GM10248 (cell line): Measurements from ENCODE around the gene TEX261.

Source experiments
- CTCF ChIA-PET: fragments of 300-600 bp; sonication (Branson Sonifier 250); formaldehyde crosslinking; extraction: SDS; loops from one replicate; lab custom pipeline; 2021; ENCODE audit warnings: antibody characterized with exemption; lab: Yijun Ruan, JAX
- POLR2A ChIA-PET: fragments of 350-650 bp; sonication (Branson Sonifier 250); formaldehyde crosslinking; extraction: SDS; loops from one replicate; lab custom pipeline; 2020; ENCODE audit warnings: antibody characterized with exemption; lab: Yijun Ruan, JAX
- DNase-seq: peaks from one replicate; pipeline ENCODE4 v3.0.0; 2012; ENCODE audit errors: extremely low spot score
- TF ChIP-seq, protein P1 (sequence below): IDR thresholded peaks from 2 replicates; pipeline ENCODE4 v1.5.1; 2012; ENCODE audit warnings: mild to moderate bottlenecking, low read depth; ENCODE audit errors: extremely low read depth, missing control alignments, control extremely low read depth

TEX261 gene

DNA sequence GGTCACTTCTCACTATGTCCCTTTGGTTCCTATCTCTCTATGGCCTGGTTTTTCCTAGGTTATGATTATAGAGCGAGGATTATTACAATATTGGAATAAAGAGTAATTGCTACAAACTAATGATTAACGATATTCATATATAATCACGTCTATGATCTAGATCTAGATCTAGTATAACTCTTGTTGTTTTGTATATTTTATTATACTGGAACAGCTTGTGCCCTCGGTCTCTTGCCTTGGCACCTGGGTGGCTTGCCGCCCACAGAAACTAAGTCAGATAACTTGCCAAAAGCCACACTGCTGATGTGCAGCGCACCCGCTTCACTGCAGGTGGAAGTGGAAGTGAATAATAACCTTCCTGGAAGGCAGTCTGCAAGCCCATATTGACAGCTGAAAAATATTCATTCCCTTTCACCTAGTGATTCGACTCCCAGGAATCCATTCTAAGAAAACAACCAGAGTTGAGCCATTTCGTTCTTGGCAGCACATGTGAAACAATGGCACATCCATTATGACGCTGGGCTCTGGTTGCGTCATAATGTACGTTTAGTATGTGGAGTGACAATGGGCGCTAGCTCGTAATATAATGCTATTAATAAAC is 17.0 kb downstream of the TEX261 start:
- DNase-seq: no peak
- CTCF ChIA-PET: interaction anchor here (1.0 to 16.4 kb wide), 6 partner anchors 10 to 107 kb away, joined by 3 to 172 read pairs (median 4); no protein-coding TSS in a partner anchor
- POLR2A ChIA-PET: no interaction called here
- TF ChIP-seq, protein P1, sequence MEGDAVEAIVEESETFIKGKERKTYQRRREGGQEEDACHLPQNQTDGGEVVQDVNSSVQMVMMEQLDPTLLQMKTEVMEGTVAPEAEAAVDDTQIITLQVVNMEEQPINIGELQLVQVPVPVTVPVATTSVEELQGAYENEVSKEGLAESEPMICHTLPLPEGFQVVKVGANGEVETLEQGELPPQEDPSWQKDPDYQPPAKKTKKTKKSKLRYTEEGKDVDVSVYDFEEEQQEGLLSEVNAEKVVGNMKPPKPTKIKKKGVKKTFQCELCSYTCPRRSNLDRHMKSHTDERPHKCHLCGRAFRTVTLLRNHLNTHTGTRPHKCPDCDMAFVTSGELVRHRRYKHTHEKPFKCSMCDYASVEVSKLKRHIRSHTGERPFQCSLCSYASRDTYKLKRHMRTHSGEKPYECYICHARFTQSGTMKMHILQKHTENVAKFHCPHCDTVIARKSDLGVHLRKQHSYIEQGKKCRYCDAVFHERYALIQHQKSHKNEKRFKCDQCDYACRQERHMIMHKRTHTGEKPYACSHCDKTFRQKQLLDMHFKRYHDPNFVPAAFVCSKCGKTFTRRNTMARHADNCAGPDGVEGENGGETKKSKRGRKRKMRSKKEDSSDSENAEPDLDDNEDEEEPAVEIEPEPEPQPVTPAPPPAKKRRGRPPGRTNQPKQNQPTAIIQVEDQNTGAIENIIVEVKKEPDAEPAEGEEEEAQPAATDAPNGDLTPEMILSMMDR: no peak

- ChIA-PET CTCF (interaction anchor here (1.0 to 16.4 kb wide), 5 partner anchors 9 to 29 kb away, joined by 3 to 172 read pairs (median 4); no protein-coding TSS in a partner anchor), POLR2A (no interaction called here)
- TF ChIP-seq, protein P1: no peak
- DNase-seq: no peak
Measured at GRCh38 chr2:70975237-70975636, 19.4 kb downstream of the TEX261 start.

GRCh38 chr2:70974592-70974991 is 20.1 kb downstream of the TEX261 start:
- ChIA-PET POLR2A (no interaction called here), CTCF (interaction anchor here (1.0 to 16.4 kb wide), 5 partner anchors 10 to 29 kb away, joined by 3 to 172 read pairs (median 4); no protein-coding TSS in a partner anchor)
- DNase-seq: no peak
- TF ChIP-seq, protein P1: no peak

- POLR2A ChIA-PET: no interaction called here
- TF ChIP-seq, protein P1: no peak
- CTCF ChIA-PET: interaction anchor here (1.0 to 9.7 kb wide), 9 partner anchors 13 to 104 kb away, joined by 4 to 172 read pairs (median 6); partner anchors contain the start of genes ANKRD53 and TEX261
- no peak for DNase-seq
Measured at GRCh38 chr2:70967189-70967588, 27.5 kb downstream of the TEX261 start.

- TF ChIP-seq, protein P1: no peak
- ChIA-PET CTCF (interaction anchor here (1.0 to 9.7 kb wide), 11 partner anchors 14 to 104 kb away, joined by 4 to 172 read pairs (median 6); partner anchors contain the start of genes ANKRD53 and TEX261), POLR2A (no interaction called here)
- no peak for DNase-seq
Measured at GRCh38 chr2:70966681-70967080, 28.0 kb downstream of the TEX261 start.

GRCh38 chr2:70965506-70965905 is 29.2 kb downstream of the TEX261 start:
- DNase-seq: no peak
- CTCF ChIA-PET: interaction anchor here (0.9 to 9.7 kb wide), 9 partner anchors 13 to 96 kb away, joined by 3 to 172 read pairs (median 7); partner anchors contain the start of gene ANKRD53
- POLR2A ChIA-PET: interaction anchor here (0.6 kb wide), 1 partner anchor 21 kb away, joined by 6 read pairs; no protein-coding TSS in a partner anchor

More at GRCh38 chr2:70965506-70965905, 29.2 kb downstream of the TEX261 start:
- TF ChIP-seq, protein P1: no peak
